Progenitor cell of endocrine pancreas (in vitro differentiated cells): Measurements from ENCODE around the gene STOX2. TPM values are rescaled to one million over a fixed set of nuclear protein-coding genes. Genes with fewer than 3 reads are reported as not detected.

ENCODE experiments used
- DNase-seq: peaks from one replicate; pipeline ENCODE4 v3.0.0; 2021; ENCODE audit warnings: low spot score; ENCODE audit not compliant: unreplicated experiment
- H3K27ac Mint-ChIP-seq: 2 replicates; pipeline ENCODE4 v1.8.0; 2021; ENCODE audit warnings: mild to moderate bottlenecking, moderate library complexity, mixed read lengths
- H3K27me3 Mint-ChIP-seq: 2 replicates; pipeline ENCODE4 v1.8.0; 2021; ENCODE audit warnings: mixed read lengths
- H3K36me3 Mint-ChIP-seq: 2 replicates; pipeline ENCODE4 v1.8.0; 2022; ENCODE audit warnings: mixed read lengths; ENCODE audit not compliant: insufficient read depth
- H3K4me1 Mint-ChIP-seq: 2 replicates; pipeline ENCODE4 v1.8.0; 2021; ENCODE audit warnings: low read depth, mixed read lengths
- H3K4me3 Mint-ChIP-seq: 2 replicates; pipeline ENCODE4 v1.8.0; 2021; ENCODE audit warnings: low read depth, mild to moderate bottlenecking, moderate library complexity, mixed read lengths
- H3K9me3 Mint-ChIP-seq: 2 replicates; pipeline ENCODE4 v1.8.0; 2021; ENCODE audit warnings: low read depth, mixed read lengths
- total RNA-seq: library from RNA; stranded (reverse); gene quantifications from 2 replicates; pipeline ENCODE4 v1.2.1, GENCODE V29; 2021
- TF ChIP-seq, protein P1 (sequence below): fragments of 200-600 bp; sonication (generic); IDR thresholded peaks from one replicate; pipeline ENCODE4 v1.5.0; 2021; ENCODE audit warnings: antibody characterized with exemption, mild to moderate bottlenecking; ENCODE audit not compliant: unreplicated experiment

Gene STOX2
- total RNA-seq, 1 donor from 2014 or later: 21.9 TPM

GRCh38 chr4:184019076-184019475 lies 114.0 kb downstream of the STOX2 start:
- no peaks in the 10 kb centered on the region for H3K9me3 Mint-ChIP-seq
- peaks cover 10% of the 10 kb centered on the region for H3K36me3 Mint-ChIP-seq
- no peak overlapping the region for H3K27ac Mint-ChIP-seq
- H3K4me1 Mint-ChIP-seq: peaks cover 5% of the 10 kb centered on the region
- TF ChIP-seq, protein P1, sequence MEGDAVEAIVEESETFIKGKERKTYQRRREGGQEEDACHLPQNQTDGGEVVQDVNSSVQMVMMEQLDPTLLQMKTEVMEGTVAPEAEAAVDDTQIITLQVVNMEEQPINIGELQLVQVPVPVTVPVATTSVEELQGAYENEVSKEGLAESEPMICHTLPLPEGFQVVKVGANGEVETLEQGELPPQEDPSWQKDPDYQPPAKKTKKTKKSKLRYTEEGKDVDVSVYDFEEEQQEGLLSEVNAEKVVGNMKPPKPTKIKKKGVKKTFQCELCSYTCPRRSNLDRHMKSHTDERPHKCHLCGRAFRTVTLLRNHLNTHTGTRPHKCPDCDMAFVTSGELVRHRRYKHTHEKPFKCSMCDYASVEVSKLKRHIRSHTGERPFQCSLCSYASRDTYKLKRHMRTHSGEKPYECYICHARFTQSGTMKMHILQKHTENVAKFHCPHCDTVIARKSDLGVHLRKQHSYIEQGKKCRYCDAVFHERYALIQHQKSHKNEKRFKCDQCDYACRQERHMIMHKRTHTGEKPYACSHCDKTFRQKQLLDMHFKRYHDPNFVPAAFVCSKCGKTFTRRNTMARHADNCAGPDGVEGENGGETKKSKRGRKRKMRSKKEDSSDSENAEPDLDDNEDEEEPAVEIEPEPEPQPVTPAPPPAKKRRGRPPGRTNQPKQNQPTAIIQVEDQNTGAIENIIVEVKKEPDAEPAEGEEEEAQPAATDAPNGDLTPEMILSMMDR: no peak
- H3K27me3 Mint-ChIP-seq: no peaks in the 10 kb centered on the region
- H3K4me3 Mint-ChIP-seq: no peak overlapping the region
- no peak for DNase-seq

DNA sequence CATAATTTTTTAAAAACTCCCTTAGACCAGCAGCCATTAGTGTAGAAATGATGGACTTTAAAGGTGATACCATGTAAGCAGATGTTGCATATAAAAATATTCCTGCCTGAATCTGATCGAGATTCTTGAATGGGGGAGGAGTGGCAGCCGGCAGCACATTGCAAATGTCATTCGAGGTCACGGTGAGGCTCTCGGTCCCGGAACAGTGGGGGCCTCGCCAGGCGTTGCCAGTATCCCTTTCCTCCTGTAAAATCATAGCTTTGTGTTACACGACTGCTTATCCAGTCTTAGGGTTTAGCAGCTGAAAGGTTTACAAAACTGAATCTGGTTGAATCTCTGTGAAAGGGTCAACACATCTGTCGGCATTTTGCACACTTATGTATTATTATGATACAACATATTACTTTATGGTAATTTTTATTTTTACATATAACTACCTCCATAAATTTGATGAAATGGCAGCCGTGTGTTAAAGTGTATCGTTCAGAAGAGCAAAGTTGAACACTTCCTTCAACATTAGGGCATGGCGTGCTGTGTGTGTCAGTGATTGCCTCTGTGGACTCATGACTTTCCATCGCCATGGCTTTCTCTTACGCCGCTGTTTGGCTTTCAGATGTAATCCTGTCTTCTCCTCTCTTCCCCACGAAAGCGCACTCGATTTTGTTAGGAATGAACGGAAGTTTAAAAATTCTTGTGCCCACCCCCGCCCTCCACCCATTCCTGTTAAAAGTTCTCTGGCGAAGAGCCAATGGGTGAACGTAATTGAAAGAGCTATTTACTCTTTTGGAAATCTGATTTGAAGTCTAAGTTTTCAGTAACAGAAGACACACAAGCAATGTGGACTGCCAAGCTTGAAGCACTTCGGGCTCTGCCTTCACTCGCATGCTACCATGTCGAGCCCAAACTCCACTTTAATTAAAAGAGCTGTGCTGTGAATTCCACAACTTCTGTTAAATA lies 114.8 kb downstream of the STOX2 start:
- no peaks in the 10 kb centered on the region for H3K27me3 Mint-ChIP-seq
- no peak for DNase-seq
- H3K27ac Mint-ChIP-seq: no peak overlapping the region
- H3K9me3 Mint-ChIP-seq: no peaks in the 10 kb centered on the region
- H3K4me1 Mint-ChIP-seq: peaks cover 5% of the 10 kb centered on the region
- no peak overlapping the region for H3K4me3 Mint-ChIP-seq
- TF ChIP-seq, protein P1: no peak
- peaks cover 10% of the 10 kb centered on the region for H3K36me3 Mint-ChIP-seq

- peaks cover 8% of the 10 kb centered on the region for H3K4me1 Mint-ChIP-seq
- no peaks in the 10 kb centered on the region for H3K9me3 Mint-ChIP-seq
- TF ChIP-seq, protein P1: no peak
- H3K4me3 Mint-ChIP-seq: no peak overlapping the region
- no peak for DNase-seq
- no peak overlapping the region for H3K27ac Mint-ChIP-seq
- H3K27me3 Mint-ChIP-seq: no peaks in the 10 kb centered on the region
- H3K36me3 Mint-ChIP-seq: peaks cover 7% of the 10 kb centered on the region
These were observed 116.3 kb downstream of the STOX2 start for GRCh38 chr4:184021389-184021788.

DNA sequence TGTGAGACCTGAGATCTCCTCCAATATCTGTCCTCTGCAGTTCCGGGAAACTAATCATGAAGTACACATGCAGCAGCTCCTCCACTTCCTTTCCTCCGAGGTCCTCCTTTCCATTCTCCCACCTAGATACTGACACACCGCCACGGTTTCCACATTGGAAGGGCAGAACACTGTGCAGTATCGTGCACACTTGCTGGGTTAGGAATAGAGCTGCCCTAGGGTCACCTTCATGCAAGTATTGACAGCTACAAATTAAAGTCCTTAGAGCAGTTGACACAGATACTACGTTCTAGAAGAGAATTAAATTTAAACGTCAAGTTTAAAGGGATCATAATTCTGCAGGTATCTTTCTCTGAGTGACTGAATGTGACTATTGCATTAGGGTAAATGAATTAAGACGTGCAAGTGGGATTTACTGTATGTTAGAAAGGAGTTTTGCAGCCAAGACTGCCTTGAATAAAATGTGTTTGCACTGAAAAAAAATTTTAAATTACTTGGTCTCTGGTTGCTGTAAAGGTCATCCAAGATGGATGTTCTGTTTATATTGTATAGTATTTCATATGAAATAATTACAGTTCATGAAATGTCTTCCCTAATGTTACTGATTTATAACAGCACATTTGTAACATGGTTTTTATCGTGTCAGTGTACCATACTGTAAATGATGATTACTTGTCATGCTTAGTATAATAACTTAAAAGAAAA lies 117.7 kb downstream of the STOX2 start:
- H3K4me1 Mint-ChIP-seq: peaks cover 6% of the 10 kb centered on the region
- TF ChIP-seq, protein P1: no peak
- DNase-seq: no peak
- no peaks in the 10 kb centered on the region for H3K27me3 Mint-ChIP-seq
- H3K36me3 Mint-ChIP-seq: peaks cover 4% of the 10 kb centered on the region
- no peak overlapping the region for H3K4me3 Mint-ChIP-seq
- no peaks in the 10 kb centered on the region for H3K9me3 Mint-ChIP-seq
- H3K27ac Mint-ChIP-seq: no peak overlapping the region

DNA sequence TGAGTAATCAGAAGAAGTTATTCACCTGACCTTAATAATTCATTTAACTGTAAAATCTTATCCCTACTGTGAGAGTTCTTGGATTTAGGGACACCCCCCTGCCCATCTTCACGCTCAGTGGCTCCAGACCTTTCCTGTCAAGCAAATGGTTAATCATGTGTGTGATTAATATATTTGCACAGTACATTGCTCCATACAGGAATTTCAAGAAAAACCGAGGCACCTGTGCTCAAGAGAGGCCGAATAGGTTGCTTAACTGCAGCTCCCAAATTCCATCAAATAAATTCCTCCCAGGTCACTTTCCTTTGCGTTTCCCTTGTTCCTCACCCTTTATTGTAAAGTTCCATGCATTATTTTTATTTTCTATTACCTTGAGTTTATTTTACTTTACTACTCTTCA lies 119.5 kb downstream of the STOX2 start:
- H3K4me3 Mint-ChIP-seq: no peak overlapping the region
- no peaks in the 10 kb centered on the region for H3K9me3 Mint-ChIP-seq
- no peaks in the 10 kb centered on the region for H3K27me3 Mint-ChIP-seq
- no peak overlapping the region for H3K27ac Mint-ChIP-seq
- no peak for DNase-seq
- TF ChIP-seq, protein P1: no peak
- H3K4me1 Mint-ChIP-seq: peaks cover 5% of the 10 kb centered on the region
- peaks cover 4% of the 10 kb centered on the region for H3K36me3 Mint-ChIP-seq
